CMK (cell line): ENCODE measurements around the gene SNU13.
"Not testable (repeated sequence)": the region's sequence is repeated elsewhere in the genome, so short reads cannot be mapped to it uniquely, and the experiment has no call there.

Experiments used
- DNase-seq: peaks from one replicate; pipeline ENCODE4 v3.0.0-alpha.2; 2010; ENCODE audit warnings: low read depth

The SNU13 gene

GRCh38 chr22:41681616-41682015 lies 7.1 kb downstream of the SNU13 start:
- DNase-seq: no peak

GRCh38 chr22:41676134-41676533 lies 12.5 kb downstream of the SNU13 start:
- DNase-seq: no peak

GRCh38 chr22:41674846-41675340 lies 13.8 kb downstream of the SNU13 start:
- no peak for DNase-seq

GRCh38 chr22:41672780-41673509 lies 15.7 kb downstream of the SNU13 start:
- DNase-seq: no peak

GRCh38 chr22:41672096-41672495 lies 16.6 kb downstream of the SNU13 start:
- not testable (repeated sequence) for DNase-seq

- DNase-seq: no peak
These were observed 19.4 kb downstream of the SNU13 start for GRCh38 chr22:41668971-41669911.

GRCh38 chr22:41664951-41665350 lies 23.7 kb downstream of the SNU13 start:
- DNase-seq: no peak

GRCh38 chr22:41664490-41664889 lies 24.2 kb downstream of the SNU13 start:
- DNase-seq: no peak

GRCh38 chr22:41663594-41663993 lies 25.1 kb downstream of the SNU13 start:
- DNase-seq: not testable (repeated sequence)

GRCh38 chr22:41661713-41662112 lies 27.0 kb downstream of the SNU13 start:
- DNase-seq: no peak

GRCh38 chr22:41661088-41661487 lies 27.6 kb downstream of the SNU13 start:
- DNase-seq: no peak

GRCh38 chr22:41660416-41660815 lies 28.3 kb downstream of the SNU13 start:
- DNase-seq: no peak

- DNase-seq: no peak
These were observed 28.7 kb downstream of the SNU13 start for GRCh38 chr22:41659941-41660340.

GRCh38 chr22:41658869-41659268 lies 29.8 kb downstream of the SNU13 start:
- DNase-seq: no peak

GRCh38 chr22:41657709-41658108 lies 31.0 kb downstream of the SNU13 start:
- no peak for DNase-seq

GRCh38 chr22:41656556-41656955 lies 32.1 kb downstream of the SNU13 start:
- no peak for DNase-seq

GRCh38 chr22:41654322-41654721 lies 34.3 kb downstream of the SNU13 start:
- no peak for DNase-seq

GRCh38 chr22:41650821-41651220 lies 37.8 kb downstream of the SNU13 start:
- no peak for DNase-seq

GRCh38 chr22:41650229-41650628 lies 38.4 kb downstream of the SNU13 start:
- no peak for DNase-seq

- no peak for DNase-seq
These were observed 40.2 kb downstream of the SNU13 start for GRCh38 chr22:41648432-41648831.

- no peak for DNase-seq
These were observed 40.9 kb downstream of the SNU13 start for GRCh38 chr22:41647771-41648170.

- no peak for DNase-seq
These were observed 46.1 kb downstream of the SNU13 start for GRCh38 chr22:41642331-41643110.
